Left renal cortex interstitium (tissue), 4 donors: ENCODE data around the gene LUC7L. TPM values are rescaled to one million over a fixed set of nuclear protein-coding genes. Genes with fewer than 3 reads are reported as not detected.

Source experiments
- DNase-seq, 4 donors: peaks; one replicate each; pipeline ENCODE4 v3.0.0-alpha.2; 2013; ENCODE audit warnings: low read depth in 4 of 4, low spot score in 2 of 4, missing footprints in 1 of 4
- polyA plus RNA-seq, 4 donors: library from polyadenylated mRNA; unstranded; fragments of 120-200 nt; gene quantifications; one replicate each; pipeline ENCODE4 v1.2.1, GENCODE V29; 2013; ENCODE audit not compliant: insufficient read length in 4 of 4

LUC7L gene
- polyA plus RNA-seq, 4 donors, result 98.9 to 185 (median 135) TPM

DNA sequence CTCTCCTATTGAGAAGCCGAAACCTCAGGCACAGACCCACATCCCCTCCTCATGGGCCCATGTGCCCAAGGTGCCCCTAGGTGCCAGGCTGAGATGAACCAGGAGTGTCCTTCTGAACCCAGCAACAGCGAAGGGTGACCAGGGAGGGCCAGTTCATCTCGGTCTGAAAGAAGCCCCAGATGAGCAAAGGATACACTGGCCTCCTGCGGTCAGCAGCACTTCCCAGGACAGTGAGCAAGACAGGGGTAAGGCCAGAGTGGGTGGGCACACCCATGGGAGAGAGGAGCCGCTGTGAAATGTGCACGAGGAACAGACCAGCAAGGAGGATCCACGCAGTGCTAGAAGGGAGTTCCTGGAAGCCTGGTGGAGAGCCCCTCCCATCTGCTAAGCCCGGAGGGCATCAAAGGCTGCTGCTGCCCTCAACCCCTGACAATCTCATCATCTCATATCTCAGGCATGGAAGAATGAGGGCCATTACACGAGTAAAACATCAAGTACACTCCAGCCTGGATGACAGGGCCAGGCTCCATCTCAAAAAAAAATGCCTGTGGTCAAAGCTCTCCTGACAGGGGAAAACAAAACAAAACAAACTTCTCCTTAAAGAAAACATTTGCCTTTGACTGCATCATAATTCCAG, 80.1 kb downstream of the LUC7L start:
- DNase-seq, result no peak

DNA sequence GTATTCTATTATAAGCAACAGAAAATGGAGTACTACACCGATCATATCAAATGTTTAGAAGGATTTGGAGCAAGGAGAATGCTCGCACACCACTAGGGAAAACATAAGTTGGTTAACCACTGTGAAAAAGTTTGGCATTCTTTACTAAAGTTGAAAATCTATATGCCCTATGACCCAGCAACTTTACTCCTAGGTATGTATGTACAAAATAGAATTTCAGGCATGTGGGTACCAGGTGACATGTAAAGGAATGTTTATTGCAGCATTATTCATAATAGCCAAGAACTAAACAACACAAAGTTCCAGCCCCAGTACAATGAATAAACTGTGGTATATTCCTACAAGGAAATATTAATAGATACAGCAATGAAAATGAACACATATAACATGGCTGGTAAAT, 82.6 kb downstream of the LUC7L start:
- no peak for DNase-seq

- no peak for DNase-seq
Measured at GRCh38 chr16:144797-145252, 84.4 kb downstream of the LUC7L start.

GRCh38 chr16:143456-143855, 85.8 kb downstream of the LUC7L start:
- no peak for DNase-seq

GRCh38 chr16:143047-143446, 86.2 kb downstream of the LUC7L start:
- no peak for DNase-seq

- DNase-seq, result no peak
Measured at GRCh38 chr16:142405-142967, 86.8 kb downstream of the LUC7L start.

DNA sequence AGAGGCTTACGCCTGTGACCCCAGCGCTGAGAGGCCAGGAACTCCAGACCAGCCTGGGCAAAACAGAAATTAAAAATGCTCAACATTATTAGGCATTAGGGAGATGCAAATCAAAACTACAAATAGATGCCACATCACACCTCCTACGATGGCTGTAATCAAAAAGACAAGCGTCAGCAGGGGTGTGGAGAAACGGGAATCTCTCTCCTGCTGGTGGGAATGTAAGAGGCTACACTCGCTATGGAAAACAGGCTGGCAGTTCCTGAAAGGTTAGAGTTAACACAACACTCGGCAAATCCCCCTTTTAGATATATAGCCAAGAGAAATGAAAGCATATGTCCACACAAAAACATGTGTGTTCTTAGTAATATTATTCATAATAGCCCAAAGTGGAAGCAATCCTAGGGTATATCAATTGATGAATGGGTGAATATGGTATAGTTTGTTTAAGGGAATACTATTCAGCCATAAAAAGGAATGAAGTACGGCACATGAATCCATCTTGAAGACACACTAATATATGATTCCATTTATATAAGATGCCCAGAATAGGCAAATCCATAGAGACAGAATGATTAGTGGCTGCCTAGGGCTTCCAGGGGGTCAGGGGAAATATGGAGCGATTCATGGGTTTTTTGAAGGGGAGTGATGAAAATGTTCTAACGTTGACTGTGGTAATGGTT, 88.9 kb downstream of the LUC7L start:
- DNase-seq, result no peak

Other genes with a start within 250 kb of the LUC7L start
- 10 to 100 TPM; 11.2 to 14.1 (median 12.1) TPM for gene POLR3K, start 175.8 kb downstream of the LUC7L start, polyA plus RNA-seq
- gene SNRNP25, start 175.6 kb downstream of the LUC7L start, polyA plus RNA-seq, result 10 to 100 TPM; 42.9 to 54.2 (median 45.5) TPM
- gene RHBDF1, start 156.8 kb downstream of the LUC7L start, polyA plus RNA-seq, result 10 to 100 TPM; 20.0 to 34.4 (median 26.5) TPM
- gene MPG, start 151.2 kb downstream of the LUC7L start, polyA plus RNA-seq, result 10 to 100 TPM; 16.6 to 41.7 (median 29.5) TPM
- gene NPRL3, start 90.8 kb downstream of the LUC7L start, polyA plus RNA-seq, result 10 to 100 TPM; 23.4 to 38.1 (median 30.0) TPM
- 1 to 10 TPM; 1.4 to 2.5 (median 2.0) TPM for gene HBZ, start 76.8 kb downstream of the LUC7L start, polyA plus RNA-seq
- 1 to 10 TPM; 1.8 to 7.0 (median 5.7) TPM for gene HBM, start 63.5 kb downstream of the LUC7L start, polyA plus RNA-seq
- 1,000 to 10,000 TPM in 3 of 4 donors, 100 to 1,000 TPM in 1; 776 to 1,213 (median 1,160) TPM for gene HBA2, start 56.6 kb downstream of the LUC7L start, polyA plus RNA-seq
- gene HBA1, start 52.8 kb downstream of the LUC7L start, polyA plus RNA-seq, result 100 to 1,000 TPM; 481 to 856 (median 780) TPM
- gene HBQ1, start 49.0 kb downstream of the LUC7L start, polyA plus RNA-seq, result 1 to 10 TPM in 2 of 4 donors, under 1 TPM in 2; 0.77 to 1.2 (median 0.91) TPM
- 10 to 100 TPM; 63.7 to 91.2 (median 82.5) TPM for gene FAM234A, start 5.4 kb upstream of the LUC7L start, polyA plus RNA-seq
- gene RGS11, start 46.5 kb upstream of the LUC7L start, polyA plus RNA-seq, result 1 to 10 TPM in 3 of 4 donors, under 1 TPM in 1; 0.46 to 2.7 (median 1.8) TPM
- 1 to 10 TPM; 2.0 to 6.0 (median 4.1) TPM for gene ARHGDIG, start 51.1 kb upstream of the LUC7L start, polyA plus RNA-seq
- 1 to 10 TPM in 2 of 4 donors, under 1 TPM in 2; 0.44 to 3.5 (median 1.7) TPM for gene PDIA2, start 53.7 kb upstream of the LUC7L start, polyA plus RNA-seq
- gene AXIN1, start 123.3 kb upstream of the LUC7L start, polyA plus RNA-seq, result 10 to 100 TPM; 16.4 to 26.7 (median 23.2) TPM
- 10 to 100 TPM; 62.6 to 93.5 (median 80.6) TPM for gene MRPL28, start 141.1 kb upstream of the LUC7L start, polyA plus RNA-seq
- gene PGAP6, start 152.5 kb upstream of the LUC7L start, polyA plus RNA-seq, result 10 to 100 TPM; 64.1 to 72.1 (median 69.3) TPM
- gene NME4, start 167.8 kb upstream of the LUC7L start, polyA plus RNA-seq, result 100 to 1,000 TPM; 102 to 159 (median 136) TPM
- gene DECR2, start 172.4 kb upstream of the LUC7L start, polyA plus RNA-seq, result 10 to 100 TPM; 28.1 to 42.0 (median 31.9) TPM
- gene RAB11FIP3, start 196.2 kb upstream of the LUC7L start, polyA plus RNA-seq, result 100 to 1,000 TPM in 2 of 4 donors, 10 to 100 TPM in 2; 72.9 to 144 (median 109) TPM